Activated T-helper 17 cell treated with anti-CD3 and anti-CD28 coated beads, Interleukin-2, amount 50 U/mL, for 72 hours (primary cell): ENCODE data around the gene GRAP2. TPM values are rescaled to one million over a fixed set of nuclear protein-coding genes. Genes with fewer than 3 reads are reported as not detected.
"Not testable (repeated sequence)": the region's sequence is repeated elsewhere in the genome, so short reads cannot be mapped to it uniquely, and the experiment has no call there.

Experiments
- ATAC-seq: fragments of 150-1000 bp; cut with Tn5 transposase; replicated peaks from 2 replicates; pipeline ENCODE4 v1.10.0; 2021; ENCODE audit warnings: mild to moderate bottlenecking, moderate library complexity
- H3K27ac Mint-ChIP-seq: one replicate; pipeline ENCODE4 v1.8.0; 2022; ENCODE audit warnings: mixed read lengths
- H3K27me3 Mint-ChIP-seq: one replicate; pipeline ENCODE4 v1.8.0; 2022; ENCODE audit warnings: mixed read lengths
- H3K36me3 Mint-ChIP-seq: one replicate; pipeline ENCODE4 v1.8.0; 2022; ENCODE audit warnings: low read depth, mild to moderate bottlenecking, mixed read lengths
- H3K4me1 Mint-ChIP-seq: one replicate; pipeline ENCODE4 v1.8.0; 2022; ENCODE audit warnings: mixed read lengths
- H3K4me3 Mint-ChIP-seq: one replicate; pipeline ENCODE4 v1.8.0; 2022; ENCODE audit warnings: mild to moderate bottlenecking, mixed read lengths
- H3K9me3 Mint-ChIP-seq: one replicate; pipeline ENCODE4 v1.8.0; 2022; ENCODE audit warnings: mixed read lengths
- total RNA-seq, 2 donors: library from RNA; stranded (reverse); gene quantifications; one replicate each; pipeline ENCODE4 v1.2.3, GENCODE V29; 2022

The GRAP2 gene
- total RNA-seq, 2 donors from 2014 or later, result 50.7 to 94.2 TPM

DNA sequence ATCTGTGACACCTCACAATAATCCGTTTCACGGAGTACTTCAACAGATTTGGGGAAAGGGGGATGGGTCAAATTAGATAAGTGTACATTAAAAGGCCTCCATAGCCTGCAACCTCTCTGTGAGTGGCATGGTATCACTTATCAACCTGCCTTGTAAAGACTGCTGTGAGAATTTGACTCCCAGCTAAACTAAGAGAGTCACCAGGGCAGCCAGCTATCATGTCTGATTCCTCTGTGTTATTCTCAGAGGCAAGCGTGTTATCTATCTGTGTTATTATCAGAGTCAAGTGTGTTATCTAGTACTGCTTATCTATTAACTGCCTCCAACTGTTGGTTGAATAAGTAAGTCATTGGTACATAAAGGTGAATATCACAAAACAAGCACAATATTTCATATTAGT lies 89.8 kb downstream of the GRAP2 start:
- no peak for ATAC-seq
- Mint-ChIP-seq H3K4me3 (no peak overlapping the region), H3K4me1 (peaks cover 6% of the 10 kb centered on the region), H3K27me3 (peaks cover 12% of the 10 kb centered on the region), H3K9me3 (no peaks in the 10 kb centered on the region), H3K36me3 (no peaks in the 10 kb centered on the region), H3K27ac (no peak overlapping the region)

DNA sequence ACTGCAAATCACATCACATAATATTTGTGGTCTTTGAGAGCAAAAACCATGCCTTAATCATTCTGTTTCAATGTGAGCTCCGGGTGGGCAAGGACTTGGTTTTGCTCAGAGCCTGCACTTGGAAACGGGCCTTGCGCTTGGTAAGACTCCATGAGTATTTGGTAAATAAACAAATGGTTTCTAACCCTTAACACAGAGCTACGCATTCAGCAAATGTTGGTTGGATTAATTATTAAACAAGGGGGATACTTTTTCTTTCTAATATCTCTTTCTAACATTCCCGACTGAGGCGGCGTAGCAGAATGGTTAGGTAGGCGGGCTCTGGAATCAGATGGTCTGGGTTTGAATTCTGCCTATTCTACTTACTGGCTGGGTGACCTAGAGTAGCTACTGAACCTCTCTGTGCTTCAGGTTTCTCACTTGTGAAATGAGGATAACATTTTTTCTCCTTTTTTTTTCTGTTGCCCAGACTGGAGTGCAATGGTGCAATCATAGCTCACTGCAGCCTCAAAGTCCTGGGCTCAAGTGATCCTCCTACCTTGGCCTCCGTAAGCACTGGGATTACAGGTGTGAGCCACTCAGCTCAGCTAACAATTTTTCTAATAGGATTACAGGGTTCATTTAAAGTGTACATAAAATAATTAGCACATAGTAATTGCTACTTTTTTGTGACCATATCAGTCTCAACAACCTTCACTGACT lies 90.4 kb downstream of the GRAP2 start:
- ATAC-seq, result no peak
- H3K4me1 Mint-ChIP-seq, result peaks cover 6% of the 10 kb centered on the region
- no peak overlapping the region for H3K4me3 Mint-ChIP-seq
- no peaks in the 10 kb centered on the region for H3K36me3 Mint-ChIP-seq
- H3K27ac Mint-ChIP-seq, result no peak overlapping the region
- no peaks in the 10 kb centered on the region for H3K9me3 Mint-ChIP-seq
- peaks cover 17% of the 10 kb centered on the region for H3K27me3 Mint-ChIP-seq

DNA sequence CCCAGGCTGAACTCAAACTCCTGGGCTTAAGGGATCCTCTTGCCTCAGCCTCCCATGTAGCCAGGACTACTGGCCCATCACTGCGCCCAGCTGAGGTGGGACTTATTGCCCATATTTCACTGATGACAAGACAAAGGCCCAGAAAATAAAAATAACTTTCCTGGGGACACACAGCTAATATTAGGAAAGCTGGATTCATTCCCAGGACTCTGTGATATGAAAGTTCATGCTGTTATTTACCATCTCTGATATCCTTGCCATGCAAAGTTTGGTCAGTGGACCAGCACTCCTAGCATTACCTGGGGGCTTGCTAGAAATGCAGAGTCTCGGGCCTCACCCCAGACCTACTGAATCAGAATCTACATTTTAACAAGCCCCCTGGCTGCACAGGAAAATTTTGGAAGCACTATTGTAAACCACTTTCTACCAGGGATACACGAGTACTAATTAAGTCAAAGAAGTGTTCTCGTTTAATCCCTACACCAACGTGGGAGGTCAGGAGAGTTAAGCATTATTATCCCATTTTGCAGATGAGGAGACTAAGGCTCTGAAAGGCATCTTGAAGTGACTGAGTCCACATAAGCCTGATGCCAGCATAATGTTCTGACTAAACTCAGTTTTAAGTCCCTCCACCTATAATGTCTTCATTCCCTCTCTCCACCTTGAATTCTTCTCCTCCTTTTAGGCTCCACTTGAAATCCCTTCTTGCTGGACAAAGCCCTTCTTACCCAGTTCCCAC lies 91.4 kb downstream of the GRAP2 start:
- Mint-ChIP-seq H3K27ac (no peak overlapping the region), H3K36me3 (no peaks in the 10 kb centered on the region), H3K27me3 (peaks cover 23% of the 10 kb centered on the region), H3K9me3 (no peaks in the 10 kb centered on the region), H3K4me1 (peaks cover 6% of the 10 kb centered on the region), H3K4me3 (no peak overlapping the region)
- ATAC-seq, result no peak

DNA sequence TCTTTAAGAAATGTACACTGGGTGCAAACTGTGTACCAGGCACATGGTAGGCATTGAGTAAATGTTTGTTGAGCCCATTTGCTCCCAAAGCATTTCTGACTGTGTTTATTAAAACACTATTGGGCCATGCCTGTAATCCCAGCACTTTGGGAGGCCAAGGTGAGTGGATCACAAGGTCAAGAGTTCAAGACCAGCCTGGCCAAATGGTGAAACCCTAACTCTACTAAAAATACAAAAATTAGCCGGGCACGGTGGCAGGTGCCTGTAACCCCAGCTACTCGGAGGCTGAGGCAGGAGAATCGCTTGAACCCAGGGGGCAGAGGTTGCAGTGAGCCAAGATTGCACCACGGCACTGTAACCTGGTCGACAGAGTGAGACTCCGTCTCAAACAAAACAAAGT lies 92.0 kb downstream of the GRAP2 start:
- not testable (repeated sequence) for H3K36me3 Mint-ChIP-seq, H3K4me3 Mint-ChIP-seq, H3K27ac Mint-ChIP-seq, H3K9me3 Mint-ChIP-seq, ATAC-seq, H3K4me1 Mint-ChIP-seq
- peaks cover 26% of the 10 kb centered on the region for H3K27me3 Mint-ChIP-seq

DNA sequence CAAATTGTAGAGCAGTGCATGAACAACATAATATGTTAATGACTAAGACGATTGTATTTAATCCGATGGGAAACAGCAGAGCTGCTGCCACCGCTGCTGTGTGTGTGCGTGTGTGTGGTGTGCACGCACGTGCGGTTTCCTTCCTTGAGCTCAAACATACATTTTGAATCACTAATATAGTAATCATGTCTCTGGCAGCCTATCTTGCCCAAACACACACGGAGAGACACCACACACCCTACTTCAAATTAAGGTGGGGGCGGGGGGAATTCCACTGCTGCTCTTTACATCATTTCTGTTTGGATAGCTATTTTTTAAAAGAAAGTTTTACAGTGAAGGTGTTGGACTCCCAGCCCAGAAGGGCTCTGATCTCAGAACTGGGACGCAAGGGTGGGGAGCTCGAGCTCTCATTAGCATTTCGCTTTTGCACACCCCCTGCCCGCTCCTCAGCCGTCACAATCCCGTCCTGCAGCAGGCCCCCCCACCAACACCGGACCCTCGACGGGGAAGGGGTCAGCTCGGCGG lies 93.2 kb downstream of the GRAP2 start:
- peak; percentile 65 for ATAC-seq
- no peaks in the 10 kb centered on the region for H3K9me3 Mint-ChIP-seq
- H3K36me3 Mint-ChIP-seq, result no peaks in the 10 kb centered on the region
- H3K27ac Mint-ChIP-seq, result peak overlapping the region; percentile 45
- H3K4me1 Mint-ChIP-seq, result peaks cover 6% of the 10 kb centered on the region
- H3K4me3 Mint-ChIP-seq, result peak overlapping the region; percentile 67
- H3K27me3 Mint-ChIP-seq, result peaks cover 23% of the 10 kb centered on the region

DNA sequence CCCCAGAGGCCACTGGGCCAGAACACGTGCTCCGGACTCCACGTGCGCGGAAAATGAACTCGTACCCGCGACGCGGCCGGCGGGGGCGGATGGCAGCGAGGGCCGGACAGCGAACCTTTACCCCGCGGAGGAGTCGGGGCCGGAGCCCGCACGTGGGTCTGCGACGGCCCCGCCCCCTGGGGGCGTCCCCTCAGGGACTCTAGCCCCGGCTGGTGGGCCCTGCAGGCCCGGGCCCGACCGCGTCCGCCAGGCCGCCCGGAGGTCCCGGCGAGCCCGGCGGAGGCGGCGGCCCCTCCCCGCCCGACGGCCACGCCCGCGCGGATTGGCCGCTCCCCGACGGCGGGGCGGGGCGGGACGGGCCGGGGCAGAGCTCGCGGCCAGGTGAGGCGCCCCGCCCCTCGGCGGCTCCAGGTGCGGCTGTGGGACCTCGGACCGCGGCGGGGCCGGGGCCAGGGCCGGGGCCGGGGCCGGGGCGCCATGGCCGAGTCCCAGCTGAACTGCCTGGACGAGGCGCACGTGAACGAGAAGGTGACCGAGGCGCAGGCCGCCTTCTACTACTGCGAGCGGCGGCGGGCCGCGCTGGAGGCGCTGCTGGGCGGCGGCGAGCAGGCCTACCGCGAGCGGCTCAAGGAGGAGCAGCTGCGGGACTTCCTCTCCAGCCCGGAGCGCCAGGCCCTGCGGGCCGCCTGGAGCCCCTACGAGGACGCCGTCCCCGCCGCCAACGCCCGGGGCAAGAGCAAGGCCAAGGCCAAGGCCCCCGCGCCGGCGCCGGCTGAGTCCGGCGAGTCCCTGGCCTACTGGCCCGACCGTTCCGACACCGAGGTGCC lies 93.9 kb downstream of the GRAP2 start, which contains the start of gene FAM83F:
FAM83F (plus strand) TSS at position 389 of the 827 bp plus-strand sequence; CDS start at position 478, 89 bp downstream.
- peak; percentile 91 for ATAC-seq
- peaks cover 23% of the 10 kb centered on the region for H3K27me3 Mint-ChIP-seq
- no peaks in the 10 kb centered on the region for H3K9me3 Mint-ChIP-seq
- H3K4me1 Mint-ChIP-seq, result peaks cover 6% of the 10 kb centered on the region
- H3K27ac Mint-ChIP-seq, result peak within 1 kb of the TSS; percentile 45
- H3K36me3 Mint-ChIP-seq, result no peaks in the 10 kb centered on the region
- peak within 1 kb of the TSS; percentile 67 for H3K4me3 Mint-ChIP-seq

DNA sequence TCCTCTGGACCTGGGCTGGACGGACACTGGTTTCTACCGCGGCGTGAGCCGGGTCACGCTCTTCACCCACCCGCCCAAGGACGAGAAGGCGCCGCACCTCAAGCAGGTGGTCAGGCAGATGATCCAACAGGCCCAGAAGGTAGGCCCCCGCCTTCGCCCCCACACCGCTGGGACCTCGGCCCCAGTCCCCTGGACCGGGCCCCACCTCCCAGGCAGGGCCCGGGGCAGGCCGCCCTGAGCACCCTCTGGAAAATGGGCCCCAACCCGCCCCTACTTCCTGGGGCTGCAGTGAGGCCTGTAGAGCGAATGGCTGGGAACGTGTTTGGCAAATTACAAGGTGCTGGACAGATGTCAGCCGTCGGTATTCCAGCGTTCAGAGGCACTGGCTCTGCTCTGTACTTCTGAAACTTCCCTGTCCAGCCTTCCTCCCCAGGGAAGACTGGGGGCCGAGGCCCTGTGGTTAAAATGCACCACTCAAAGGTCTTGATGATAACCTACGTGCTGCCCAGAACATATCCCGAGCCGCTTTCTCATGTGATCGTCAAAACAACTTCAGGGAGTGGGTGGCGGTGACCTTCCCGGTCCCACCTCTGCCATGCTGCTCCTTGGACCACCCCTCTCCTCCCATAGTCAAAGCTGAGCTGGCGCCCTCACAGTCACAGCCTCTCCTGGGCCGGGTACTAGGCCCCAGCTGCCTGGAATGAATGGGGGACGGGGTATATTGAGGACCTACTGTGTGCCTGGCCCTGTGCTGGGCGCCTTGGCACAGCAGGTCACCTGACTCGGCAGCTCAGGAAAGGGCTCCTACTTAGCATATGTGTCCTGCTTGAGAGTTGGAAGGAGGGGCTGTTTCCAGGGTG lies 94.7 kb downstream of the GRAP2 start:
- Mint-ChIP-seq H3K36me3 (no peaks in the 10 kb centered on the region), H3K4me3 (peak overlapping the region; percentile 42), H3K4me1 (peaks cover 6% of the 10 kb centered on the region), H3K27ac (no peak overlapping the region), H3K27me3 (peaks cover 23% of the 10 kb centered on the region), H3K9me3 (no peaks in the 10 kb centered on the region)
- no peak for ATAC-seq

DNA sequence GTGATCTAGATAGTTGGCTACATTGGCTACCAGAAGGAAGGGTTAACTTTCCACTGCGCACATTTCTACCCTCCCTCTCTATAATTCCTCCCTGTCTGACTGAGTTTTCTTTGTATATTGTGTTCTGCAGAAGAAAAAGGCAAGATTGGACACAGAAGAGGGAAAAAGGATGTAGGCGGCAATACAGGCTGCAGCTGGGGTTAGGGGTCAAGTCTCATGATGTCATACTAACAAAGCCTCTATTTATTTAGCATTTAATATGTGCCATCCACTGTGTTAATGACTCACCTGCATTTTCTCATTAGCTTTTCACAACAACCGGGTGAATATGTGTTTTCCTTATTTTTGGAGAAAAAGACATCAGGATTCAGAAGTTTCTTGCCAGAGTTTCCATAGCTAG lies 95.8 kb downstream of the GRAP2 start:
- no peak overlapping the region for H3K27ac Mint-ChIP-seq
- ATAC-seq, result no peak
- H3K4me1 Mint-ChIP-seq, result peaks cover 6% of the 10 kb centered on the region
- peaks cover 23% of the 10 kb centered on the region for H3K27me3 Mint-ChIP-seq
- no peaks in the 10 kb centered on the region for H3K36me3 Mint-ChIP-seq
- H3K4me3 Mint-ChIP-seq, result no peak overlapping the region
- no peaks in the 10 kb centered on the region for H3K9me3 Mint-ChIP-seq

DNA sequence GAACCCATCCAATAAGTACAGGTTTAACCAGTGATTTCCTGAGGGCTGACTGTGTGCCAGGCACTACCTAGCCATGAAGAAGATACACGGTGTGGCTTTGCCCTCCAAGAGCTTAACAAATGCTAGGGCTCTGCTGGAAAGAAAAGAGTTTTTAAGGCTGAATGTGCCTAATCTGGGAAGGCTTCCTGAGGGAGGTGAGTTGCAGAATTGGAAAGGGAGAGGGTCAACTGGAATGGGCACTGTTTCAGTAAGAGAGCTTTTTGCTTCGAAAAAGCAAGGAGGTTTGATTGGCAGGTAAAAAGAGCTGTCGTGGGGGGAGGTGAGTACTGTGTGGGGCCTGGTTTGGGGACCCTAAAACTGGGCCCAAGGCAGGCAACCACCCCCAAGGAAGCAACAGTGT lies 96.5 kb downstream of the GRAP2 start:
- no peak overlapping the region for H3K4me3 Mint-ChIP-seq
- no peak overlapping the region for H3K27ac Mint-ChIP-seq
- peaks cover 22% of the 10 kb centered on the region for H3K27me3 Mint-ChIP-seq
- H3K9me3 Mint-ChIP-seq, result no peaks in the 10 kb centered on the region
- peaks cover 6% of the 10 kb centered on the region for H3K4me1 Mint-ChIP-seq
- H3K36me3 Mint-ChIP-seq, result no peaks in the 10 kb centered on the region
- ATAC-seq, result no peak

DNA sequence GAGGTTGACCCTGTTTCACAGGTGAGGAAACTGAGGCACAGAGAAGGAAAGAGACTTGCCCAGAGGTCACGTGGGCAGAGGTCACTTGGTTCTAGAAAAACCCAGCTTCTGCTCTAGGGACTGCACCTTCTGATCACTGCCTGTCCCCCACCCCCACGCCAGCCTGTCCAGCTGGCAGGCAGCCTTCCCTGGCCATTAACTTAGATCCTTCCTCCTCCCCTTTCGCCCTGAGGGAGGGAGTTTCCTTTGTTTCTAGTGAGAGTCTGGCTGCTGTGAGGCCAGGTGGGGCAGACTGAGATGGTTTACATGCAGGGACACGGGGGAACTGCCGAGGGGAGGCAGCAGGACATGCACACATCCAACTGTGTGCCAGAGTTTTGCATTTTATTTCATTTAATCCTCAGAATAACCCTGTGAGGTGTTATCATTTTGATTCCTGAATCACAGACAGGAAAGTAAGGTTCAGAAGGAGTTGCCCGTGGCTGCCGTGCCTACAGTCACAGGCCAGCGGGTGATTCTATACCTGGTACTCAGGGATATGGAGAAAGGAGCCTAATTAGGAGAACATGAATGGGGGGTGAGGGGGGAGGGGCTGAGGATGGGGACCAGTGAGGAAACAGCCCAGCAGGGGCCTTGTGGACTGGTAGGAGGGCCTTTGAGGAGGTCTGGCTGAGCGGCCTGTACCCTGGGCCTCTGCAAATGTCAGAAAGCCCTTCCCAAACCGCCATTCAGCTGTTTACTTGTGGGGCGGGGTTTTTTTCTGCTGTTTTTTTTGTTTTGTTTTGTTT lies 97.2 kb downstream of the GRAP2 start:
- Mint-ChIP-seq H3K36me3 (no peaks in the 10 kb centered on the region), H3K9me3 (no peaks in the 10 kb centered on the region), H3K4me1 (peaks cover 6% of the 10 kb centered on the region), H3K27ac (no peak overlapping the region), H3K4me3 (no peak overlapping the region), H3K27me3 (peaks cover 17% of the 10 kb centered on the region)
- ATAC-seq, result no peak

DNA sequence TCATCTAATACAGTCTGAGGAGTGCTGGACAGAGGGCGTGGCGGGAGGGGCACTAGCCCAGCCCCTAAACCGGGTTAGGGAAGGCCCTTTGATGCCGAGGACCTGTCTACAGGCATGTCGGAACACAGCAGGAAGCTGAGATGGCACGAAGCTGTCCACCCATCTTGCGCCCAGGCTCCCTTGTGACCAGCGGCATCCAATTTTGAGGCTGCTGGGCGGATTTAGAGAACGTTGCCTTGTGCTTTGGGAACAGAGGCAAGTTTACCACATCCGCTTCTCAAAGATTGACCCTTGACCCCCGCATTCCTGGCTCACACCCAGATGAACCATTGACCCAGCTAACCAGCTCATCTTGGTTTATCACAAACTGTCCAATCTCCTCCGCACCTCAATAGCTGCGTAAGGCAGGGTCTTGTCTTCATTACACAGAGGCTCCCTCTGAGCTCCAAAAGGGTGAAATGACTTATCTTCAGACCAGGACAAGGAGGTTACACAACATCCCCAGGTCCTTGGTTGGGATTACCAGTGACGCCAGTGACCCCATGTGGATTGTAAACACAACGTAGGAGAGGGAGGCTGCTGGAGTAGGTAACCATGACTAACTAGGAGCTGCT lies 98.4 kb downstream of the GRAP2 start:
- H3K4me3 Mint-ChIP-seq, result no peak overlapping the region
- H3K27ac Mint-ChIP-seq, result no peak overlapping the region
- H3K4me1 Mint-ChIP-seq, result no peaks in the 10 kb centered on the region
- no peaks in the 10 kb centered on the region for H3K9me3 Mint-ChIP-seq
- peaks cover 14% of the 10 kb centered on the region for H3K27me3 Mint-ChIP-seq
- ATAC-seq, result no peak
- no peaks in the 10 kb centered on the region for H3K36me3 Mint-ChIP-seq

DNA sequence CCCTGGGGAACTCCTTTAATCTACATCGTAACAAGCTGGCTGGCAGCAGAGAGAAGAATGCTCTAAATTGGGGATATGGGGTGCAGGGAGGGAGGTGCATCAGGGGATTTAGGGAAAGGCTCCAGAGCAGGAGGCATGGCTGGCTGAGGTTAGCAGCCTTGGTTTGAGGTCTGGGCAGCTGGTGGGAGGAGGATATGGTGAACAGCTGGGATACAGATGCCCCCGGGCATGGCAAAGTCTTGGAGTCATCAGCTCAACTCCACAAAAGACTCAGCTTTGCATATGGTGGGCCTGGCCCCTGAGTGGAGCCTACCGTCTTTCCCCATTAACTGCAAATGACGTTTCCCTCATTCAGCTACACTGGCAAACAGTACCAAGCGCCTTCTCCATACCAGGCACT lies 99.3 kb downstream of the GRAP2 start:
- Mint-ChIP-seq H3K9me3 (no peaks in the 10 kb centered on the region), H3K4me1 (no peaks in the 10 kb centered on the region), H3K4me3 (no peak overlapping the region), H3K36me3 (no peaks in the 10 kb centered on the region), H3K27ac (no peak overlapping the region), H3K27me3 (peaks cover 14% of the 10 kb centered on the region)
- no peak for ATAC-seq

DNA sequence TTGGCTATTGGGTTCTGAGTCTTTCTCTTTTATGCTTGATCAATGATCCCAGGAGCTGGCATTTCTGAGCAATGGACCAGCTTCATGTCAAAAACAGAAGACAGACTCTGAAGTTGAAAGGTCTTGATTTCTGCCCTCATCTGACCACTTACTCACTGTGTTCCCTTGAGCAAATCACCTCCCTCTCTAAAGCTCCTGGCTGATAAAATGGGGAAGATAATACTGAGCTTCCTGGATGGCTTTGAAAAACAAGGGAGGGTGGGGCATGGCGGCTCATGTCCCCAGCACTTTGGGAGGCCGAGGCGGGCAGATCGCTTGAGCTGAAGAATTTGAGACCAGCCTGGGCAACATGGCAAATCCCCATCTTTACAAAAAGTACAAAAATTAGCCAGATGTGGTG lies 100.2 kb downstream of the GRAP2 start:
- H3K4me1 Mint-ChIP-seq, result no peaks in the 10 kb centered on the region
- H3K36me3 Mint-ChIP-seq, result no peaks in the 10 kb centered on the region
- peaks cover 11% of the 10 kb centered on the region for H3K27me3 Mint-ChIP-seq
- ATAC-seq, result no peak
- H3K4me3 Mint-ChIP-seq, result no peak overlapping the region
- H3K27ac Mint-ChIP-seq, result no peak overlapping the region
- H3K9me3 Mint-ChIP-seq, result no peaks in the 10 kb centered on the region
